OCI-LY3 (cell line): ENCODE data around the gene KRT15.

ENCODE experiments used
- H2AFZ ChIP-seq: fragments of 200-600, 300-600 bp; shearing (Covaris generic); 2 replicates; pipeline ENCODE4 v1.6.0; 2014; ENCODE audit warnings: antibody characterized with exemption, low read depth, low read length
- H3K27ac ChIP-seq: fragments of 200-600, 300-600 bp; sonication (generic); 2 replicates; pipeline ENCODE4 v1.5.1; 2014; ENCODE audit warnings: mild to moderate bottlenecking, low read length, moderate library complexity, mixed read lengths
- H3K27me3 ChIP-seq: fragments of 200-600, 300-600 bp; sonication (generic); 2 replicates; pipeline ENCODE4 v1.6.1; 2014; ENCODE audit warnings: low read depth, low read length, mixed read lengths
- H3K36me3 ChIP-seq: fragments of 200-600, 300-600 bp; sonication (generic); replicated peaks from 2 replicates; pipeline ENCODE3; 2014; ENCODE audit warnings: low read depth, low read length, mixed read lengths
- H3K4me1 ChIP-seq: fragments of 300-600, 200-600 bp; sonication (generic); 2 replicates; pipeline ENCODE4 v1.6.1; 2014; ENCODE audit warnings: low read length, mixed read lengths
- H3K4me2 ChIP-seq: fragments of 200-600, 300-600 bp; sonication (generic); 2 replicates; pipeline ENCODE4 v1.6.1; 2014; ENCODE audit warnings: low read length, mixed read lengths
- H3K4me3 ChIP-seq: fragments of 300-600, 200-600 bp; sonication (generic); 2 replicates; pipeline ENCODE4 v1.5.1; 2014; ENCODE audit warnings: antibody characterized with exemption, mild to moderate bottlenecking, low read length, moderate library complexity
- H3K79me2 ChIP-seq: fragments of 300-600, 200-600 bp; shearing (Covaris generic); 2 replicates; pipeline ENCODE4 v1.6.1; 2014; ENCODE audit warnings: mild to moderate bottlenecking, low read length, mixed read lengths
- H3K9ac ChIP-seq: fragments of 300-600, 200-600 bp; shearing (Covaris generic); 2 replicates; pipeline ENCODE4 v1.6.0; 2014; ENCODE audit warnings: mild to moderate bottlenecking, low read length, moderate library complexity
- H3K9me3 ChIP-seq: fragments of 200-600, 300-600 bp; shearing (Covaris generic); 2 replicates; pipeline ENCODE4 v1.6.1; 2014; ENCODE audit warnings: low read length, mixed read lengths; ENCODE audit not compliant: insufficient read depth
- H4K20me1 ChIP-seq: fragments of 200-600, 300-600 bp; sonication (generic); 2 replicates; pipeline ENCODE4 v1.6.1; 2016; ENCODE audit warnings: low read length, mixed read lengths; ENCODE audit not compliant: insufficient read depth
- EZH2phosphoT487 ChIP-seq: fragments of 200-600 bp; shearing (Covaris generic); IDR thresholded peaks from 2 replicates; pipeline ENCODE4 v1.6.1; 2018; ENCODE audit warnings: antibody characterized with exemption, mixed run types, low read depth
- TF ChIP-seq, protein P1 (sequence below): fragments of 200-600, 300-600 bp; sonication (generic); IDR thresholded peaks from 2 replicates; pipeline ENCODE4 v1.5.1; 2014; ENCODE audit warnings: antibody characterized with exemption, low read length, low read depth

KRT15 gene

DNA sequence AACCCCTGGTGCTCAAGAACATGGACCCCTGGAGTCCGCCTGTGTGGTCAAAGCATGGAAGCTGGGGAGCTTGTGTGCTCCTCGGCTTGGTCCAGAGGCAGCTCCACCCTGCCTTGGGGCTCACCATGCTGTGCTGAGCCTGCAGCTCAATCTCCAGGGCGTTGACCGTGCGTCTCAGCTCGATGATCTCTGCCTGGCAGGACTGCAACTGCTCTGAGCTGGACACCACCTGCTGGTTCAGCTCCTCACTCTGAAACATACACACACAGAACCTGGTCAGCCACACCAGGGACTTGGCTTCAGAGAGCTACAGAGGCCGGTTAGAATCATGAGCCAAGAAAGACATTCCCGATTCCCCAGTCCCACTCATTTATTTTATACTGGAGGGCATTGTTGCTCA, 40.5 kb downstream of the KRT15 start:
- H3K27ac ChIP-seq, result no peak overlapping the region
- H3K27me3 ChIP-seq, result 0 out of 2 replicates have a peak, but pooled peaks cover 3% of the 10 kb centered on the region
- H3K4me3 ChIP-seq, result no peak overlapping the region
- no peak overlapping the region for H3K4me2 ChIP-seq
- H3K9ac ChIP-seq, result no peak overlapping the region
- H3K9me3 ChIP-seq, result no peaks in the 10 kb centered on the region
- H4K20me1 ChIP-seq, result no peaks in the 10 kb centered on the region
- H2AFZ ChIP-seq, result no peak overlapping the region
- H3K79me2 ChIP-seq, result no peaks in the 10 kb centered on the region
- H3K36me3 ChIP-seq, result no peaks in the 10 kb centered on the region
- TF ChIP-seq, protein P1, sequence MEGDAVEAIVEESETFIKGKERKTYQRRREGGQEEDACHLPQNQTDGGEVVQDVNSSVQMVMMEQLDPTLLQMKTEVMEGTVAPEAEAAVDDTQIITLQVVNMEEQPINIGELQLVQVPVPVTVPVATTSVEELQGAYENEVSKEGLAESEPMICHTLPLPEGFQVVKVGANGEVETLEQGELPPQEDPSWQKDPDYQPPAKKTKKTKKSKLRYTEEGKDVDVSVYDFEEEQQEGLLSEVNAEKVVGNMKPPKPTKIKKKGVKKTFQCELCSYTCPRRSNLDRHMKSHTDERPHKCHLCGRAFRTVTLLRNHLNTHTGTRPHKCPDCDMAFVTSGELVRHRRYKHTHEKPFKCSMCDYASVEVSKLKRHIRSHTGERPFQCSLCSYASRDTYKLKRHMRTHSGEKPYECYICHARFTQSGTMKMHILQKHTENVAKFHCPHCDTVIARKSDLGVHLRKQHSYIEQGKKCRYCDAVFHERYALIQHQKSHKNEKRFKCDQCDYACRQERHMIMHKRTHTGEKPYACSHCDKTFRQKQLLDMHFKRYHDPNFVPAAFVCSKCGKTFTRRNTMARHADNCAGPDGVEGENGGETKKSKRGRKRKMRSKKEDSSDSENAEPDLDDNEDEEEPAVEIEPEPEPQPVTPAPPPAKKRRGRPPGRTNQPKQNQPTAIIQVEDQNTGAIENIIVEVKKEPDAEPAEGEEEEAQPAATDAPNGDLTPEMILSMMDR, result no peak
- TF ChIP-seq EZH2phosphoT487, result no peak
- H3K4me1 ChIP-seq, result peaks cover 10% of the 10 kb centered on the region

DNA sequence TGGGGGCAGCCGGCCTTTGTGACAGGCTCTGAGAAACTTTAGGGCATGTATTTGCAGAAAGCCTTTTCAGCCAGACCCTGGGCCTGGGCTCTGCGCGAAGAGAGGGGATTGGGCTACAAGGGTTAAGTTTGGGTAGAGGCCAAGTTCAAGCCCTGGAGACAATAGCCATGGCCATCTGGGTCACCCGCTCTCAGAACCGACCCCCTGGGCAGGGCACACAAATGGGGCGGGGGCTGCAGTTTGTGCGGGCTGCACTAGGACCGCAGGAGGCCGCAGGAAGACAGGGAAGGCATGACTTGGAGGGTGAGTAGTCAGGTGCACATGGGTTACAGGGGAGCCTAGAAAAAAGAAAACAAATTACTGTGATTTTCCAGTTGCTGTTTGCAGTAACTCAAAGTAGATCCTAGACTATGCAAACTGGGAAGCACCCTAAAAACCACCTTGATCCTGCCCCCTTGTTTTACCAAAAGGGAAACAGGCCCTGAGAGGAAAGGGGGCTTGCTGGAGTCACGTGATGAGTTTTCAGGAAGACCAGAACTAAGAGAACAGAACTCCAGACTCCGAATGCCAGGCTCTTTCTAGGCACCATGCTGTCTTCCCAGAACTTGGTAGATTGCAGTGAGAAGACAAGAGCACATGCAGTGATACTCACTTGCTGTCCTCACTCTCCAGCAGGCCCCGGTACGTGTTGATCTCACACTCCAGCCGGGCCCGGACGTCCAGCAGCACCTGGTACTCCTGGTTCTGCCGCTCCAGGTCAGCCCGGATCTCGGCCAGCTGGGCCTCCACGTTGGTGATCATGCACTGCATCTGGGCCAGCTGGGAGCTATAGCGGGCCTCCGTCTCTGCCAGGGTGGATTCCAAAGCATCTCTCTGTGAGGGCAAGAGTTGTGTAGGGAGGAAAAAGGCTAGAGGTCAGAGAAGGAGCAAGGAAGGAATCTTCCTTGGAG, 41.5 kb downstream of the KRT15 start:
- Histone ChIP-seq H3K4me2 (no peak overlapping the region), H3K27me3 (peaks cover 3% of the 10 kb centered on the region; the same call in 1 of the 2 replicates), H4K20me1 (no peaks in the 10 kb centered on the region), H2AFZ (no peak overlapping the region), H3K79me2 (no peaks in the 10 kb centered on the region), H3K4me1 (peaks cover 10% of the 10 kb centered on the region), H3K9ac (no peak overlapping the region), H3K4me3 (no peak overlapping the region), H3K36me3 (no peaks in the 10 kb centered on the region), H3K9me3 (no peaks in the 10 kb centered on the region), H3K27ac (no peak overlapping the region)
- TF ChIP-seq, protein P1, result no peak
- no peak for TF ChIP-seq EZH2phosphoT487

GRCh38 chr17:41475421-41475820, 43.3 kb downstream of the KRT15 start:
- Histone ChIP-seq H3K36me3 (no peaks in the 10 kb centered on the region), H3K27me3 (peaks cover 3% of the 10 kb centered on the region; the same call in 1 of the 2 replicates)
- TF ChIP-seq, protein P1, result no peak
- no peak for TF ChIP-seq EZH2phosphoT487

GRCh38 chr17:41474863-41475262, 43.8 kb downstream of the KRT15 start:
- H3K4me2 ChIP-seq, result no peak overlapping the region
- no peak overlapping the region for H3K9ac ChIP-seq
- no peak overlapping the region for H3K4me3 ChIP-seq
- no peaks in the 10 kb centered on the region for H3K9me3 ChIP-seq
- H3K79me2 ChIP-seq, result no peaks in the 10 kb centered on the region
- peaks cover 3% of the 10 kb centered on the region for H3K4me1 ChIP-seq
- H3K36me3 ChIP-seq, result no peaks in the 10 kb centered on the region
- peaks cover 3% of the 10 kb centered on the region; the same call in 1 of the 2 replicates for H3K27me3 ChIP-seq
- TF ChIP-seq EZH2phosphoT487, result no peak
- TF ChIP-seq, protein P1, result no peak
- no peaks in the 10 kb centered on the region for H4K20me1 ChIP-seq
- H3K27ac ChIP-seq, result no peak overlapping the region
- H2AFZ ChIP-seq, result no peak overlapping the region

More at GRCh38 chr17:41475421-41475820, 43.3 kb downstream of the KRT15 start:
- Histone ChIP-seq H3K9me3 (no peaks in the 10 kb centered on the region), H4K20me1 (no peaks in the 10 kb centered on the region), H3K4me2 (no peak overlapping the region), H3K4me1 (peaks cover 8% of the 10 kb centered on the region), H3K9ac (no peak overlapping the region), H2AFZ (no peak overlapping the region), H3K79me2 (no peaks in the 10 kb centered on the region), H3K4me3 (no peak overlapping the region), H3K27ac (no peak overlapping the region)
